IgD-negative memory B cell (primary cell): ENCODE results near the gene GAD1. TPM values are rescaled to one million over a fixed set of nuclear protein-coding genes. Genes with fewer than 3 reads are reported as not detected.
A peak's percentile ranks its signal among the peaks of the same experiment; 100 is the strongest.

Experiments
- H3K27ac Mint-ChIP-seq, 3 donors: one replicate each; pipeline ENCODE4 v1.8.0; 2020 to 2022; ENCODE audit warnings: mild to moderate bottlenecking in 3 of 3, mixed read lengths in 3 of 3, moderate library complexity in 1 of 3
- H3K27me3 Mint-ChIP-seq: one replicate; pipeline ENCODE4 v1.8.0; 2021; ENCODE audit warnings: mixed read lengths
- H3K36me3 Mint-ChIP-seq: one replicate; pipeline ENCODE4 v1.8.0; 2020; ENCODE audit warnings: mild to moderate bottlenecking, mixed read lengths
- H3K4me1 Mint-ChIP-seq, 3 donors: one replicate each; pipeline ENCODE4 v1.8.0; 2020 to 2022; ENCODE audit warnings: mixed read lengths in 3 of 3, mild to moderate bottlenecking in 1 of 3
- H3K4me3 Mint-ChIP-seq, 4 donors: one replicate each; pipeline ENCODE4 v1.8.0; 2020 to 2022; ENCODE audit warnings: mild to moderate bottlenecking in 4 of 4, mixed read lengths in 4 of 4, moderate library complexity in 3 of 4
- H3K9me3 Mint-ChIP-seq, 3 donors: one replicate each; pipeline ENCODE4 v1.8.0; 2020 to 2021; ENCODE audit warnings: mixed read lengths in 3 of 3, mild to moderate bottlenecking in 1 of 3
- polyA plus RNA-seq: library from polyadenylated mRNA; unstranded; fragments of 300-500 nt; fragmentation: Illumina TruSeq; gene quantifications from one replicate; pipeline ENCODE4 v1.2.3, GENCODE V29; 2021

Gene GAD1
- polyA plus RNA-seq, 1 donor from 2014 or later = not detected

DNA sequence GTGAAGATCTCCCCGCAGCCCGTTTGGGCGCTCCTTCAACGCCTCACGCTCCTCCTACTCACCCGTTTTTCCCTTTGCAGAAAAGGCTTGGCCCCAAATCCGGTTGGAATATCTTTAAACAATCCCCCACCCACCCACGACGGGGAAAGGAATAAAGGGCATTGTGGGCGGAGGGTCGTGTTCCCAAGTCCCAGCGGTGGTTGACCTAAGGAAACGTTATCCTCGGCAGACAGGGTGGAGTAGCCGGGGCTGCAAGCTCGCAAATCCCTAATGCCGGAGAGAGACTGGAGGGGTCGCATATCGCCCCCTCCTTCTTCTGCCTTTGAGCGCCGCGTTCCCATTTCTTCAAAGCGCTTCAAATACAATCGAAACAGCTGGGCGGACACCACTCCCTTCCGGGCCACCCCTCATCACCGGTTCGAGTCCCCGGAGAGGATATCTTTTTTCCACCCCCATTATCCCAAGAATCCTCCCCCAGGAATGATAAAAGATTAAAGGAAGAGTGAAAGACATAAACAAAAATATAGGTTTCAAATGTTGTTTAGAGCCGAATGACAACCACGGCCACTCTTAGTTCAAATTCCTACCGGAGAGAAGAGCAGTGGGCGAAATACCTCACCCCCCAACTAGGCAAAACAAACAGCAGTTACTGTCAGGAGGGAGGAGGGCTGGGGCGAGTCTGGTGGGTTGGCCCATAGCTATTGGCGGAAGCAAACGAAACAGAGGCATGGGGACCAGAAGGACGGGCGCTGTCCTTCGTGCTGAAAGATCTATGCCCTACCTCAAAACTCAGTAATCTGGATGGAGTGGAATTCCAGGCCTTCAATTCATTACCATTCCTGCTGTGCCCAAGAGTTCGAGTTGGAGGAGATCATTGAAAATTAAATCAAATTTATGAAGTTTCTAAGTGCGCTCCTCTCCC lies 2.8 kb upstream of the GAD1 start:
- peak overlapping the region; percentile 88 to 95 (median 94) for H3K27ac Mint-ChIP-seq
- peaks cover 0 to 2% (median 0%) of the 10 kb centered on the region in 3 donors for H3K9me3 Mint-ChIP-seq
- H3K4me3 Mint-ChIP-seq = peak overlapping the region in 3 of 4 donors; percentile 10 to 84 (median 39)
- peaks cover 6 to 11% (median 10%) of the 10 kb centered on the region in 3 donors for H3K4me1 Mint-ChIP-seq
- peaks cover 63% of the 10 kb centered on the region for H3K27me3 Mint-ChIP-seq
- peaks cover 1% of the 10 kb centered on the region for H3K36me3 Mint-ChIP-seq

DNA sequence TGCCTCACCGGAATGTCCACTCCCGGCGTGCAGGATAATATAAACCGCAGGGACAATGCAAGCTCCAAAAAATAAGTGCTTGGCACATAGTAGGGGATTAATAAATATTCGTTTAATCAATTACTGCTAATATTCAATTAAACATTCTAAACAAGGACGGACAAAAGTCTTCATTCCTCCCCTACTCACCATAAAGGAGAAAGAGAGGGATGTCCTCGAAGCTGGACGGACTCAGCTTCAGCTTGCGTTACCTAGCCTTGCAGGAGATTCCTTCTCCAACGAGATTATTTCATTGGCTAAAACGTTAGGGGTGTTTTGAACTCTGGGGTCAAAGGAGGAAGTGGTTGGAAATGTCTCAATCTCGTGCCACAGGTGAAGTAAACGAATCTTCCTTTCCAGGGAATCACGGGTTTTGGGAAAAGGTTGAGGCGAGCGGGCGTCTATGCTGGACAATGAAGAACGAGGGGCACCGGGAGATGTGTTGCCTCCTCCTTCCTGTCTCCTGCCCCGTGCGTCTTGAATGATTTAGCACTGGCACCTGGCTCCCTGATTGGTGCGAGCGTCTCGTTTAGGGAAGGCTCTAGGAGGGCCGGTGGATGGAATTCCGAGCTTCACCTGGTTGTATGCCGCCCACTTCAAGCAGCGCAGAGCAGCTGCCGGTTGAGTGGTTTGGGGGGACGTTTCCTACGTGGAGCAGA lies 2.0 kb upstream of the GAD1 start:
- Mint-ChIP-seq H3K36me3 (peaks cover 1% of the 10 kb centered on the region), H3K27me3 (peaks cover 60% of the 10 kb centered on the region), H3K4me3 (peak overlapping the region in 3 of 4 donors; percentile 10 to 87 (median 84)), H3K4me1 (peaks cover 6 to 15% (median 13%) of the 10 kb centered on the region in 3 donors), H3K27ac (peak overlapping the region; percentile 88 to 95 (median 94)), H3K9me3 (peaks cover 0 to 2% (median 0%) of the 10 kb centered on the region in 3 donors)

DNA sequence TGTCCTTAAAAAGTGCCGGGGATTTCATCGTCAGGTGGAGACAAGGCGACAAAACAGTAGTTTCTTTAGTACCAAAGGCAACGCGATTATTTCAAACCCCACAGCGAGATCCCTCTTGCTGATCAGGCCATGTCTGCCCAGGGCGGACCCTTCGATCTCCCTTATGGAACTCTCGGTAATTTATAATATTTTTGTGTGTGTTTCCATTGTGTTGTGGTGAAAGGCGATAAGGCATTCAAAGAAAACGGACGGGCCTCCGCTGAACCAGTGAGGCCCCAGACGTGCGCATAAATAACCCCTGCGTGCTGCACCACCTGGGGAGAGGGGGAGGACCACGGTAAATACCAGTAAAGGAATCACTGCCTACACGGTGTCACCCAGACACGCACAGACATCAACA lies 1.4 kb upstream of the GAD1 start:
- peaks cover 1% of the 10 kb centered on the region for H3K36me3 Mint-ChIP-seq

GRCh38 chr2:170815746-170816503 lies 762 bp upstream of the GAD1 start:
- Mint-ChIP-seq H3K36me3 (peaks cover 1% of the 10 kb centered on the region), H3K4me1 (peaks cover 12 to 22% (median 21%) of the 10 kb centered on the region in 3 donors), H3K27me3 (peaks cover 65% of the 10 kb centered on the region), H3K9me3 (peaks cover 0 to 6% (median 0%) of the 10 kb centered on the region in 3 donors), H3K27ac (peak overlapping the region; percentile 92 to 95 (median 94)), H3K4me3 (peak overlapping the region; percentile 67 to 90 (median 86))

More for the DNA sequence above, 1.4 kb upstream of the GAD1 start:
- H3K4me3 Mint-ChIP-seq = peak overlapping the region; percentile 67 to 87 (median 82)
- peaks cover 0 to 2% (median 0%) of the 10 kb centered on the region in 3 donors for H3K9me3 Mint-ChIP-seq
- H3K27ac Mint-ChIP-seq = peak overlapping the region; percentile 92 to 95 (median 94)
- H3K4me1 Mint-ChIP-seq = peaks cover 6 to 16% (median 15%) of the 10 kb centered on the region in 3 donors
- peaks cover 60% of the 10 kb centered on the region for H3K27me3 Mint-ChIP-seq

DNA sequence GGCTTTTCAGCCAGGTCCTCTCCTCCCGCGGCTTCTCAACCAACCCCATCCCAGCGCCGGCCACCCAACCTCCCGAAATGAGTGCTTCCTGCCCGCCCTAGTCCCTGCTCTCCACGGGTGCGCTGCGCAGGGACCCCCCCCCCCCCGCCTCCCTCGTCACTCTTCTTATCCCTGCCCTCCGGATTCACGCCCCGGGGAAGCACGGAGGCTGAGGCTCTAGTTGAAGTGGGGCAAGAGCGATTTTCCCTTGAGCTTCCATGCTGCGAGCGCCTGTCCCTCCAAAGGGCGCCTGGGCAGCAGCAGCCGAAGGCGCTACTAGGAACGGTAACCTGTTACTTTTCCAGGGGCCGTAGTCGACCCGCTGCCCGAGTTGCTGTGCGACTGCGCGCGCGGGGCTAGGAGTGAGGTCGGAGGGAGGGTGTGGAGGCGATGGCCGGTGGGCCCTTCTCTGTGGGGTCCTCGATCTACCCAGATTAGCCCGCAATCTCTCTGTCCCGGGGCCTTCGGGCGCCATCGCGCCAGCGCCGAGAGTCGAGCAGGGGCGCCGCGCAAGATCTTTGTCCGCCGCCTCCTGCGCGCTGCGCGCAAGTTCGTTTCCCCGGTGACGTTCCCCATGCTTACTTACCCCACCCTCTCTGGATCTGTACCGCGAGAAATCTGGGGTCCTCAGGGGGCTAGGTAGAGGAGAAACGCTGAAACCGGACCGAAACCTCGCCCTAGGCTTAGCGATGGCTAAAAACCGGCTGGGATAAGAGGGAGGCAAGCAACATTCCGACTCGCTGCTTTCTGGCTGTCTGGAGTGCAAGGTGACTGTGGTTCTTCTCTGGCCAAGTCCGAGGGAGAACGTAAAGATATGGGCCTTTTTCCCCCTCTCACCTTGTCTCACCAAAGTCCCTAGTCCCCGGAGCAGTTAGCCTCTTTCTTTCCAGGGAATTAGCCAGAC lies 677 bp downstream of the GAD1 start:
- Mint-ChIP-seq H3K4me1 (peaks cover 15 to 29% (median 28%) of the 10 kb centered on the region in 3 donors), H3K36me3 (no peaks in the 10 kb centered on the region), H3K27me3 (peaks cover 75% of the 10 kb centered on the region), H3K27ac (peak overlapping the region; percentile 35 to 95 (median 86)), H3K4me3 (peak overlapping the region; percentile 63 to 90 (median 76)), H3K9me3 (peaks cover 0 to 11% (median 0%) of the 10 kb centered on the region in 3 donors)

DNA sequence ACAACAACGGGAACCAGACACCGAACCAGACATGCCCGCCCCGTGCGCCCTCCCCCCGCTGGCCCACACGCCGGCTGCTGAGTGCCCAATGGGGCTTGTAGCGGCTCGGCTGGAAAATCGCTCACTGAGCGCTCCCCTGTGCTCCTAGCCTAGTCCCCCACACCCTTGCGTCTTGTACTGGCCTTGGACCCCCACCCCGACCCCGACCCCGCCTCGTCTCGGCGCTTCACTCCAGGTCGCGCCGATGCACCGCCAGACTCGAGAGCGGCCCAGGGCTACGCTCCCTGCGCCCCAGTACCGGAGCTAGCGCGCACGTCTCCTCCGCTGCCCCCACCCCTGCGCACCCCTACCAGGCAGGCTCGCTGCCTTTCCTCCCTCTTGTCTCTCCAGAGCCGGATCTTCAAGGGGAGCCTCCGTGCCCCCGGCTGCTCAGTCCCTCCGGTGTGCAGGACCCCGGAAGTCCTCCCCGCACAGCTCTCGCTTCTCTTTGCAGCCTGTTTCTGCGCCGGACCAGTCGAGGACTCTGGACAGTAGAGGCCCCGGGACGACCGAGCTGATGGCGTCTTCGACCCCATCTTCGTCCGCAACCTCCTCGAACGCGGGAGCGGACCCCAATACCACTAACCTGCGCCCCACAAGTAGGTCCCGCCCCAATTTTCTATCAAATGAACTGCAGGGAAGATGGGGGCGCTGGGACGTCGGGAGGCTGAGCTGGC lies 1.5 kb downstream of the GAD1 start:
- Mint-ChIP-seq H3K4me1 (peaks cover 15 to 32% (median 31%) of the 10 kb centered on the region in 3 donors), H3K36me3 (no peaks in the 10 kb centered on the region), H3K27ac (peak overlapping the region in 2 of 3 donors; percentile 82 to 95), H3K9me3 (peaks cover 0 to 13% (median 3%) of the 10 kb centered on the region in 3 donors), H3K4me3 (peak overlapping the region; percentile 67 to 90 (median 80)), H3K27me3 (peaks cover 76% of the 10 kb centered on the region)

GRCh38 chr2:170818752-170819470 lies 2.2 kb downstream of the GAD1 start:
- H3K4me3 Mint-ChIP-seq = peak overlapping the region; percentile 5 to 80 (median 56)
- H3K36me3 Mint-ChIP-seq = no peaks in the 10 kb centered on the region
- H3K9me3 Mint-ChIP-seq = peaks cover 0 to 13% (median 3%) of the 10 kb centered on the region in 3 donors
- H3K4me1 Mint-ChIP-seq = peaks cover 15 to 32% (median 31%) of the 10 kb centered on the region in 3 donors
- peaks cover 70% of the 10 kb centered on the region for H3K27me3 Mint-ChIP-seq
- peak overlapping the region; percentile 73 to 95 (median 82) for H3K27ac Mint-ChIP-seq

GRCh38 chr2:170819680-170820664 lies 3.3 kb downstream of the GAD1 start:
- H3K27ac Mint-ChIP-seq = peak overlapping the region; percentile 81 to 93 (median 90)

GRCh38 chr2:170820757-170821530 lies 4.3 kb downstream of the GAD1 start:
- H3K27ac Mint-ChIP-seq = peak overlapping the region; percentile 65 to 93 (median 90)
- H3K9me3 Mint-ChIP-seq = peaks cover 0 to 15% (median 3%) of the 10 kb centered on the region in 3 donors
- H3K27me3 Mint-ChIP-seq = peaks cover 62% of the 10 kb centered on the region
- H3K36me3 Mint-ChIP-seq = no peaks in the 10 kb centered on the region
- H3K4me3 Mint-ChIP-seq = peak overlapping the region; percentile 80 to 91 (median 85)
- H3K4me1 Mint-ChIP-seq = peaks cover 11 to 26% (median 26%) of the 10 kb centered on the region in 3 donors

More at GRCh38 chr2:170819680-170820664, 3.3 kb downstream of the GAD1 start:
- Mint-ChIP-seq H3K4me3 (peak overlapping the region; percentile 80 to 91 (median 85)), H3K36me3 (no peaks in the 10 kb centered on the region), H3K9me3 (peaks cover 0 to 13% (median 3%) of the 10 kb centered on the region in 3 donors), H3K27me3 (peaks cover 67% of the 10 kb centered on the region), H3K4me1 (peaks cover 15 to 32% (median 31%) of the 10 kb centered on the region in 3 donors)

DNA sequence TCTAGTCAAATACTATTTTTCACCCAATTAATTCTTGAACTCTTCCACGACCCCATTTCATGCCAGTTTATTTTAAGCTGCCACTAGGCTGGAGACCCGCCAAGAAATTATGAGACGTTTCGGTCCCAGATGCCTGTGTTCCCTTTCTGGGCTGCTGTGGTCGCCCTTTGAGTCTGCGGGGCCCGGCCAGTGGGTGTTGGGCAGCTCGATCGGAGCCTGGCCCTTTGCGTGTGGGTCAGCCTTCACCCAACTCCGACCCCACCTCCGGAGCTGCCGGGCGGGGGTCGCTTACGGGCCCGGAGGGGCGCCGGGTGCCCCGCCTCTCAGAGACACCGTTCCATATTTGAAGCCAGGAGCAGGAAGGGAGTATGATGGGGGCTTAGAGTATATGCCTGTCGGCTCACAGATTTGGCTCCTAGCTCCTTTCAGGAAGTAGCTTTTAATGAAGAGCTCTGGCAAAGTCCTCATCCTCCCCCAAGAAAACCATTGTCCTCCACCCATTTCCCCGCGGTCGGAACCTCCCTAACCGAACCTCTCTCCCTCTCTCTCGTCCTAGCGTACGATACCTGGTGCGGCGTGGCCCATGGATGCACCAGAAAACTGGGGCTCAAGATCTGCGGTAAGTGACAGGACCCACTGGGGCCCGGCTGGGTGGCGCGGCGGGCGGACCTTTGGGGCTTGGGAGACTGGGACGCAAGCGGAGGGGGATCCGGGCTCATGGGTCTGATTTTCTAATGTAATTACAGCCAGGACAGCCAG lies 5.0 kb downstream of the GAD1 start:
- peak overlapping the region; percentile 80 to 92 (median 88) for H3K4me3 Mint-ChIP-seq
- no peaks in the 10 kb centered on the region for H3K36me3 Mint-ChIP-seq
- H3K4me1 Mint-ChIP-seq = peaks cover 11 to 26% (median 26%) of the 10 kb centered on the region in 3 donors
- H3K9me3 Mint-ChIP-seq = peaks cover 0 to 15% (median 3%) of the 10 kb centered on the region in 3 donors
- peak overlapping the region; percentile 65 to 93 (median 90) for H3K27ac Mint-ChIP-seq
- peaks cover 64% of the 10 kb centered on the region for H3K27me3 Mint-ChIP-seq
